Activated T-cell treated with anti-CD3 and anti-CD28 coated beads, Interleukin-2, amount 50 U/mL, for 24 hours (primary cell): ENCODE data around the gene TMEM259.
A peak's percentile ranks its signal among the peaks of the same experiment; 100 is the strongest.

ENCODE experiments used
- DNase-seq: peaks from one replicate; pipeline ENCODE4 v3.0.0-alpha.2; 2020
- H3K27ac Mint-ChIP-seq: 2 replicates; pipeline ENCODE4 v1.8.0; 2020; ENCODE audit warnings: mild to moderate bottlenecking, mixed read lengths
- H3K27me3 Mint-ChIP-seq: 2 replicates; pipeline ENCODE4 v1.8.0; 2020; ENCODE audit warnings: mixed read lengths
- H3K36me3 Mint-ChIP-seq: 2 replicates; pipeline ENCODE4 v1.8.0; 2020; ENCODE audit warnings: low read depth, mixed read lengths
- H3K4me1 Mint-ChIP-seq: 2 replicates; pipeline ENCODE4 v1.8.0; 2020; ENCODE audit warnings: low read depth, mixed read lengths
- H3K4me3 Mint-ChIP-seq: 2 replicates; pipeline ENCODE4 v1.8.0; 2020; ENCODE audit warnings: mild to moderate bottlenecking, moderate library complexity, mixed read lengths
- H3K9me3 Mint-ChIP-seq: 2 replicates; pipeline ENCODE4 v1.8.0; 2020; ENCODE audit warnings: mixed read lengths

TMEM259 gene

DNA sequence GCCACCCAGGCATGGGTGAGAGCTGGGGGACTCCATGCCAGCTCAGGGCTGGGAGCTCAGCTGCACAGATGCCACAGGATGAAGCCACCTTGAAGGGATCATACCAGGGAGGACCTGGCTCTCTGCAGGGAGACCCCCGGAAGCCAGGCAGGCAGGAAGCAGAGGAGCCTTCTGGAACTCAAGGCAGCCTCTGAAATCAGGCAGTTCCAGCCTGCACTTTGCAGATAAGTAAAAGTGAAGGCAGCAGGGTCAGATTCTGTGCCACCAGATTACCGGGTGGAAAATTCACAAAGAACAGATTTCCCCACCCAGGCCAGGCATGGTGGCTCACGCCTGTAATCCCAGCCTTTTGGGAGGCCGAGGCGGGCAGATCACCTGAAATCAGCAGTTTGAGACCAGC is 2.5 kb downstream of the TMEM259 start:
- DNase-seq = no peak
- Mint-ChIP-seq H3K27me3 (no peaks in the 10 kb centered on the region), H3K9me3 (no peaks in the 10 kb centered on the region), H3K4me1 (peaks cover 52% of the 10 kb centered on the region), H3K4me3 (peak overlapping the region; percentile 93), H3K27ac (peak overlapping the region; percentile 87), H3K36me3 (peaks cover 53% of the 10 kb centered on the region)

DNA sequence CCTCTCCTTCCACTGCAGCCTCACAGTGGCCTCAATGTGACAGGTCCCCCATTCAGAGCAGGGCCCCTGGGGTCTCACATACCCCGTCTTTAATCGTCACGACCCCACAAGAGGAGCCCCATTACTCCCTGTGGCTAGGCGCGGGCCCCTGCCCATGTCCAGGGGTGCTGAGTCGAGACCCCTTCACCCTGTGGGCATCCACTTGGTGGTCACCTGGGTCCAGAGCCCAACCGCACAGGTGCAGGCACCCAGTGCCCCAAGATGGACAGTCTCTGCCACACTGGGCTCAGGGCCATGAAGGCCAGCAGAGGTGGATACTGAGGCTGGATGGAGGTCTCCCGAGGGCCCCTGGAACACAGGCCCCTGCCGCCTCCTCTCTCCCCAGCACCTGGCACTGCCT is 3.0 kb downstream of the TMEM259 start:
- Mint-ChIP-seq H3K4me1 (peaks cover 52% of the 10 kb centered on the region), H3K9me3 (no peaks in the 10 kb centered on the region), H3K27ac (peak overlapping the region; percentile 87), H3K27me3 (no peaks in the 10 kb centered on the region), H3K36me3 (peaks cover 58% of the 10 kb centered on the region), H3K4me3 (peak overlapping the region; percentile 93)
- no peak for DNase-seq

DNA sequence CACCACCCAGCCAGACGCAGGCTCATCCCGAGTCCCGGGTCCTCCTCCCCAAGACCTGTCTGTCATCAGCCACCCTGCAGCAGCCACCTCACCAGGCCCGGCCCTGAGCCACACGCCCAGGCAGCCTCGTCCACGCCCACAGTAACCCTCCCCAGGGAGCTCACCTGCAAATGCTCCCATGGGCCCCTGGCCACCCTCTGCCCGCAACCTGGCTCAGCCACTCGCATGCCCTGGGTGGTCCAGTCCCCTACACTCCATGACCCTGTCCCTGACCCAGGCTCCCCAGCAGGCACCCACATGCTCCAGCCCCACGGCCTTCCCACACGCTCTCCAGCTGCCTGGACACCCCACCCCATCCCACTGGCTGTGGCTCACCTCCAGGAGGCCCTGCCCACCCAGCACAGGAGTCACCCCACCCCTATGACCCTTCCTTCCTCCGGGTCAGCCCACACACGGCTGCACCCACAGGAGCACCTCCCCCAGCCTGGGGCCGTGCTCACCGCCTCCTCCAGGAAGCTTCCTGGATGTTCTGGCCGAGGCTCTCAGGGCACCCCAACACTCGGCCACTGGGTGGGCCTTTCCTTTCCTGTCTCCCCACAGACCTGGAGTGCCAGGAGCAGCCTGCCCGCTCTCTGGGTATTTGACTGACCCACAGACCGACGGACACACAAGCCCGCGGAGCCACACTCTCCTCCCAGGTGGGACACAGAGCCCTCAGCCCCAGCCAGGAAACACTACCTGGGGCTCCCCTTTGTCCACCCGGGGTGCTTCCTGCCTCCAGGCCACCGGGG is 3.6 kb downstream of the TMEM259 start:
- no peaks in the 10 kb centered on the region for H3K9me3 Mint-ChIP-seq
- peaks cover 59% of the 10 kb centered on the region for H3K36me3 Mint-ChIP-seq
- peak overlapping the region; percentile 87 for H3K27ac Mint-ChIP-seq
- DNase-seq = no peak
- H3K4me1 Mint-ChIP-seq = peaks cover 51% of the 10 kb centered on the region
- H3K4me3 Mint-ChIP-seq = peak overlapping the region; percentile 93
- H3K27me3 Mint-ChIP-seq = no peaks in the 10 kb centered on the region

DNA sequence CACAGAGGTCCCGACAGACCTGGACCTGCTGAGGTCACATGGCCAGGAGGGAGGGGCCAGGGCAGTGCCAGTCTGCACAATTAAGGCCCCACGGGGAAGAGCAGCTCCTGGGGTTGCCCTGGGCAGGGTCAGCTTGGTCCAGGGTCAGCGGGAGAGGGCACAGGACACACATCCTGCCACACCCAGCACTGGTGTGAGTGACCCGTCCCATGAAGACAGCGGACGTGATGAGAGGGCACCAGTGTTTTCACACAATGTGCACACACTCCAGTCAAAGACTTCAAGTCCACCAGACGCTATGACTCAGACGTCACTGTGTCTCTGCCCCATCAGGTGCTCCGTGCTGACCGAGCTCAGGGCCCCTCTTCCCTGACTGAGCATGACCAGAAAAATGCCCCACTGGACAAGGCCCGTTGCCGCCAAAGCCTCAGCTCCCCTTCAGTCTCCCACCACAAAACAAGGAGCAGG is 4.2 kb downstream of the TMEM259 start:
- peak overlapping the region; percentile 87 for H3K27ac Mint-ChIP-seq
- peaks cover 62% of the 10 kb centered on the region for H3K36me3 Mint-ChIP-seq
- no peak for DNase-seq
- no peaks in the 10 kb centered on the region for H3K27me3 Mint-ChIP-seq
- H3K4me1 Mint-ChIP-seq = peaks cover 49% of the 10 kb centered on the region
- peak overlapping the region; percentile 93 for H3K4me3 Mint-ChIP-seq
- H3K9me3 Mint-ChIP-seq = no peaks in the 10 kb centered on the region

DNA sequence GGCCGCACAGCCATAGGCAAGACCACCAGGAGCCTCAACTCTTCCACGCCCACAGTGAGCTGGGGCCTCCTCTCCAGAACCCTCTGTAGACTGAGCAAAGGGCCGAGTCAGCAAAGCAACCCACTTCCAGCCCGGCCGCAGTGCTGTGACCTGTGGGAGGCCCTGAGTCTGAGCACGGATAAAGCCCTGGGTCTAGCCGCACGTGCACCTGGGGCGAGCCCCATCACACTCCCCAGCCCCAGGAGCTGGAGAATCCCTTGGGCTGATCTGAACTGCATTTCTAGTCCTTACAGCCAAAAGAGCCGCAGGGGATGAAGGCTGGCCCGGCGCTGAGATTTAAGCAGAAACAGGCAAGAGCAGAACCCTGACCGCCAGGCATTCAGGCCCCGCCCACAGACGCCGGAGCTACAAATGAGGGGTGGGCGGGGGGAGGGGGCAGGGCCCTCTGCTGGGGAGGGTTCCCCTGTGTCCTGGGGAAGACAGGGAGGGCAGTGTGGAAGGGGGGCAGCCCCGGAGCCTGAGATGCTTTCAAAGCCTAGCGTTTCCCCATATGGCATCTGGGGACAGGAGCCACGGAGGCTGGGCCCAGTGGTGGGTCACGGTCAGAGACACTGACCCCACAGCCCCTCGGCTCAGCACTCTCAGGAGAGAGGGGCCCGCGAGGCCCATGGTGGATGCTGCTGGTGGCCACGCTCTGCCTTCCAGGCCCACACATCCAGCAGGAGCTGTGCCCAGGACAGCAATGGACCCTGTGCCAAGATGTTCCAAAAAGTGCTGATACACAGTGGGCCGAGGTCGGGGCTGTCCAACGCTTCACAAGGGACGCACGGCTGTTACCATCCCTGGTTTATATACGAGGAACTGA is 4.9 kb downstream of the TMEM259 start:
- Mint-ChIP-seq H3K27me3 (no peaks in the 10 kb centered on the region), H3K9me3 (no peaks in the 10 kb centered on the region), H3K27ac (peak overlapping the region; percentile 87), H3K36me3 (peaks cover 65% of the 10 kb centered on the region), H3K4me1 (peaks cover 43% of the 10 kb centered on the region), H3K4me3 (no peak overlapping the region)
- no peak for DNase-seq

DNA sequence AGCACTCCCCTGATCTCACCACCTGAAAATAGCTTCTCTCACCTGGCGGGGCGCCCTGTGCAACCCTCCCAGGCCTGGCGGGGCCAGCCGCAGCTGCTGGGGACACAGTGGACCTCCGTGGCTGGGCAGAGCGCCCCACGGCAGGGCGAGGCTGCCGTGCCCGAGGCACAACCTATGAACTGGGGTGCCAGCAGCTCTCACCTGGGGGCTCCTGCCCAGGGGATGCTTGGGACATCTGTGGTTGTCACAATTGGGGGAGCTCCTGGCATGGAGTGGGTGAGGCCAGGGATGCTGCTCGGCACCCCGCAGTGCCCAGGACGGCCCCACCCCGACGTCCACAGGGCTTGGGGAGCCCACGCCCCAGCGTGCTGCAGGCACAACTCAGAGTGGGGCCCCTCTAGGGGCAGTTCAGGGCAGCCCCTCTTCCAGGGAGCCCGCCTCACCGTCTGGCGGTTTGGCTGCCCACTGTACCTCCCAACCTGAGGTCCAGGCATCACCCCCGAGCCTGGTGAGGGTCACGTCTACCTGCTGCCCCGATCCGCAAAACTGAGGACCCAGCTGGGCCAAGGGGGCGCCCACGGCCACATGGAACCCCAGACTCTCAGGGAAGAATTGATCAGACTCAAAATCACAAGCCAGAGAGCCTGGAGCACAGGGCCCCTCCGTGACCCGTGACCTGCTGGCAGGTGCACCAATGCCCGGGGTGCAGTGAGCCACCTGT is 5.7 kb downstream of the TMEM259 start:
- DNase-seq = no peak
- no peaks in the 10 kb centered on the region for H3K9me3 Mint-ChIP-seq
- peaks cover 62% of the 10 kb centered on the region for H3K36me3 Mint-ChIP-seq
- H3K4me1 Mint-ChIP-seq = peaks cover 43% of the 10 kb centered on the region
- no peak overlapping the region for H3K4me3 Mint-ChIP-seq
- H3K27ac Mint-ChIP-seq = peak overlapping the region; percentile 11
- no peaks in the 10 kb centered on the region for H3K27me3 Mint-ChIP-seq

DNA sequence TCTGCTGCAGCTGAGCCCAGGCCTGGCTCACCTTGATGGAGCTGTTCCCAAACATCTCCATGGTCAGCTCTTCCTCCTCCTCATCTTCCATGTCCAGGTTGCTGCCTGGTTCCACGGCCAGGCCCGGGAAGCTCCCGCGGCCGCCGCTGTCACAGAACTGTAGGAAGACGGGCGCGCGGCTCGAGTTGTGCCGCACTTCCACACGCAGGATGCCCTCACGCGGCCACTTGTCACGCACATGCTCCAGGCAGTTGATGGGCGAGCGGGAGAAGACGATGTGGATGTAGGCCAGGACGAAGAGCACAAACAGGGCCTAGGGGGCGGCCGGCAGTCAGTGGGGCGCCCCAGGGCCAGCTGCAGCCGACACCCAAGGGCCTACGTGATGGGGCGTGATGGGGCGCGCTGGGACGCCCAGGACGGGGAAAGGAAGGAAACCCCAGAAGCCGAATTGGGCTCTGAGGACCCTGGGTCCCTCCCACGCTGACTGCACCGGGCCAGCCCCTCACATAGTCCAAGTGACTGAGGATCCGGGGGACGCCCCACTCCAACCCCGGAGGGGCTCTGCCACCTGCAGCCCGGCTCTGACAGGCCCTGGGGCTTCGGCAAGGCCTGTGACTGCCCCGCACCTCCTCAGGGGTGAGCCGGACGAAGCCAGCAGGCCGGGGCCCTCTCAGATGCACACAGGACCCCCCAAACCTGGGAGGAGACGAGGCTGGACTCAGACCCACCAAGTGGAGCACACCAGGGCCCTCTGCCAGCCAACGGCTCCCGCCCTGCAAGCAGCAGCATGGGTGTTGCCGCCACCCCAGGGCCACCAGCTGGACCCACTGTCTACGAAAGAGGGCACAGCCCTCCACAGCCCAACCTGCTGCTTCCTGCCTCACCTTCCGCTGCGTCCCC is 6.5 kb downstream of the TMEM259 start:
- Mint-ChIP-seq H3K4me1 (peaks cover 39% of the 10 kb centered on the region), H3K36me3 (peaks cover 61% of the 10 kb centered on the region), H3K27ac (no peak overlapping the region), H3K27me3 (no peaks in the 10 kb centered on the region), H3K4me3 (no peak overlapping the region), H3K9me3 (no peaks in the 10 kb centered on the region)
- no peak for DNase-seq

DNA sequence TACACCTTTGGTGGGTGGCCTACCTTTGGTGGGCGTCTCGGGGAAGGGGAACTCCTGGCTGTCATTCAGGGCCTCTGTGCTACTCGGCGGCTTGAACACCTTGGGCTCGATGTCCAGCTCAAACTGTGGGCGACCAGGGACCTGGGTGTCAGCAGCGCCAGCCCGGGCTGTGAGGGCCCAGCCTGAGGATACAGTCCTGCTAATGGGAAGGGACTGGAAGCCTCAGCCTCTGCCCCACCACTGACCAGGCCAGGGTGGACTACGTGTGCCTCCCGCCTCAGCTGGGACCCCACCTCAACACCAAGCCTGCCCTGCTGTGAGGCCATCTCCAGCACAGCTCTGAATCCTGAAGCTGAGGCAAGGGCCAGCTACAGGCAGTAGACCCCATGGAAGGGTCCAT is 7.7 kb downstream of the TMEM259 start:
- Mint-ChIP-seq H3K4me3 (no peak overlapping the region), H3K9me3 (no peaks in the 10 kb centered on the region), H3K4me1 (peaks cover 27% of the 10 kb centered on the region), H3K27ac (peak overlapping the region; percentile 18), H3K36me3 (peaks cover 53% of the 10 kb centered on the region), H3K27me3 (no peaks in the 10 kb centered on the region)
- DNase-seq = no peak

DNA sequence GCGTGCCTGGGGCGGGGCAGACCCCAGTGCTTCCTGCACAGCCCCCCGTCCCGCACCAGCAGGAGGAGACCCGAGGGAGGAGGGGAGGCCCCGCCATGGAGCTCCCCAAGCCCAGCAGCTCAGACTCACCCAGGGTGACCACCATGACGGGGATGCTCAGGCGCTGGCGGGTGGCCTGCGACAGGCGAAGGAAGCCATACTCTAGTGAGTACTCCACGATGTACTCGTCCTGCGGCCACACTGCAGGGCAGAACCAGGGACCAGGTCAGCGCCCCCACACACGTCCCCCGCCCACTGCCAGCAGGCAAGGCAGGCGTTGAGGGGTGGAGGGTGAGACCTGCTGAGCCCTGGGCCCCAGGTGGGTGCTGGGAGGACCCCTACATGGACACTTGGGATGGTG is 8.6 kb downstream of the TMEM259 start:
- H3K9me3 Mint-ChIP-seq = no peaks in the 10 kb centered on the region
- no peak for DNase-seq
- peaks cover 18% of the 10 kb centered on the region for H3K4me1 Mint-ChIP-seq
- H3K36me3 Mint-ChIP-seq = peaks cover 44% of the 10 kb centered on the region
- H3K4me3 Mint-ChIP-seq = no peak overlapping the region
- H3K27me3 Mint-ChIP-seq = no peaks in the 10 kb centered on the region
- no peak overlapping the region for H3K27ac Mint-ChIP-seq

DNA sequence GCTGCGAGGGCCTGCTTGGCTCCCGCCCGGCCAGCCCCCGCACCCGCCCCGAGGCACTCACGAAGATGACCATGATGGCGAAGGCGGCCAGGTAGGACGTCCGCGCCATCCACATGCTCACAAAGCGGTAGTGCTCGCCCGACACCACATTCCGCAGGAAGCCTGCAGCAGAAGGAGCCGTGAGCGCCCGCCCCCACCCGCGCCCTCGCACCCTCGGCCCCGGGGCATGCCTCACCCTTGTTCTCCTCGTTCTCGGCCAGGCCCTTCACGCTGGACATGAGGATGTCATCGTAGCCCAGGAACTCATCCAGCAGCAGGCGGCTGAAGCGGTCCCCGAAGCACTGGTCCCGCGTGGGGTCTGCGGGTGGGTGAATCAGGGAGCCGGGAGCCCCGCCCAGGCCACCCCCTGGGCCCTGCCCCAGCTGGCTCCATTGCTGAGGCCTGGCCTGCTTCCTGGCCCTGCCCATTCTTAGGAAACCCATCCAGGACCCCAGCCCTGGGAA is 9.0 kb downstream of the TMEM259 start:
- Mint-ChIP-seq H3K27me3 (no peaks in the 10 kb centered on the region), H3K4me3 (no peak overlapping the region), H3K36me3 (peaks cover 42% of the 10 kb centered on the region), H3K4me1 (peaks cover 14% of the 10 kb centered on the region), H3K9me3 (no peaks in the 10 kb centered on the region), H3K27ac (no peak overlapping the region)
- DNase-seq = no peak

DNA sequence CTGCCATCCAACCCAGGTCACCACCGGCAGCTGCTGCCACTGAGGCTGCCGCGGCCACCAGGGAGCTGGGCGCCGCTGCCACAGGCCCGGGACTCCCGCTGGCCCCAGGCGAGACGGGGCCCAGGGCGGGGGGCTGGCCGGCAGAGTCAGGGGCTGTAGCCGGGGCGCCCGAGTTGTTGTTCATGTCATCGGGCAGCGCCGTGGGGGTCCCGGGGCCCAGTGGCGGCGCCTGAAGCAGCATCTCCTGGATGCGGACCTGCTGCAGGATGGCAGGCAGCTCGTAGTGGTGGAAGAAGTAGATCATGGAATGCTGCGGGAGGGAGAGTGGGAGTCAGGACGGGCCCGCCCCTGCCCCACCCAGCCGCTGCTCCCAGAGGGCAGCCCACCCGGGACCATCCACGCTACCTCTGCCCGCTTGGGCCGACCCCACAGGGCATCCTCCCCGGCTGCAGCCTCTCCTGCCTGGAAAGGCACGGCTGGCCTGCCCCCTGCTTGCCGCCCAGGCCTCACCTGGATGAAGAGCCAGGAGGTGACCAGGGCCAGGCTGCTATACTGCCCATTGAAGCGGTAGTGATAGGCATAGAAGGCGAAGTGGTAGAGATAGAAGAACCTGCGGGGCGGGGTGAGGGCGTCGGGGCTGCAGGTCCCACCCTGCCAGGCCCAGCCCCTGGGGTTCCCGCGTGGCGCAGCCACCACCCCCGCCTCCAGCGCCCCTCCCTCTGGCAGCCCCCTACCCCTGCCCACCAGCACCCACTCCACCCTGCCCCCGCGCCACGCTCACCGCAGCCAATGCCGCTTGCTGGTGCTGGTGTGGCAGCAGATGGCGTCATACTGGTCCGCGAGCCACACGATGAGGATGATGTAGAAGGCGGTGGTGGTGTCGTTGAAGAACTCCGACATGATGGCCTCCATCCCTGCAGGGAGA is 10.1 kb downstream of the TMEM259 start:
- Mint-ChIP-seq H3K4me3 (no peak overlapping the region), H3K27ac (no peak overlapping the region), H3K9me3 (no peaks in the 10 kb centered on the region), H3K4me1 (peaks cover 5% of the 10 kb centered on the region), H3K27me3 (no peaks in the 10 kb centered on the region), H3K36me3 (peaks cover 44% of the 10 kb centered on the region)
- no peak for DNase-seq

DNA sequence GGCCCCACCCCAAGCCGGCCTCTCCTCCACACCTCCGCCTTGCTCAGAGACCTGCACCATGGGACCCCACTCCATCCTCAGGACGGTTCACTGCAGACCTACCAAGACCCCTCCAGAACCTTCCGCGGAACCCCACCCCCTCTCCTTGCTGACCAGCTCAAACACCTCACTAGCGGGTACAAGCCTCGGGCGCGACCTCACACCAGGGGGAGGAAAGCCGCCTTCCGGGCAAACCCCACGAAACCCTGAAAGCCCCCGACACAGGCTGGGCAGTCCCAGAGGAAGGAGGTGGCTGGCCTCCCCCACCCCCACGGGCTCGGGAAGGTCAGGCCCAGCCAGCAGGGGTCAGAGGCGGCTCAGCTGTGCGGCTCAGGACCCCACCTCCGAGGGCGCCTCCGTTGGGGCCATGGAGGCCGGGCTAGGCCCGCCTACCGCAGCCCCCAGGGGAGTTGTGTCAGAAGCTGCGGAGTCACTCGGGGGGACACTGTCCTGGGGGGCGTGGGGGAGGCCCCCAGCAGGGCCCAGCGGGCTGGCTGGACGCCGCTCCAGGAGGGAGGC is 10.9 kb downstream of the TMEM259 start:
- Mint-ChIP-seq H3K4me3 (no peak overlapping the region), H3K27me3 (no peaks in the 10 kb centered on the region), H3K36me3 (peaks cover 39% of the 10 kb centered on the region), H3K27ac (no peak overlapping the region), H3K4me1 (peaks cover 2% of the 10 kb centered on the region), H3K9me3 (no peaks in the 10 kb centered on the region)
- DNase-seq = no peak
